H9 (cell line): ENCODE measurements around the gene TMEM120B. TPM values are rescaled to one million over a fixed set of nuclear protein-coding genes. Genes with fewer than 3 reads are reported as not detected.
A peak's percentile ranks its signal among the peaks of the same experiment; 100 is the strongest.

Experiments
- DNase-seq: peaks from one replicate; pipeline ENCODE4 v3.0.0-alpha.2; 2017
- H2AFZ ChIP-seq: one replicate; pipeline ENCODE4 v1.6.1; 2013; ENCODE audit warnings: mild to moderate bottlenecking, low read length, control low read depth, moderate library complexity
- H2AK5ac ChIP-seq: 2 replicates; pipeline ENCODE4 v1.6.1; 2013; ENCODE audit warnings: low read length, control low read depth, mixed read lengths; ENCODE audit not compliant: insufficient read length
- H2BK120ac ChIP-seq: one replicate; pipeline ENCODE4 v1.6.1; 2013; ENCODE audit warnings: low read depth, mild to moderate bottlenecking, low read length, control low read depth, inconsistent platforms; ENCODE audit not compliant: poor library complexity, severe bottlenecking
- H2BK12ac ChIP-seq: 2 replicates; pipeline ENCODE4 v1.6.1; 2013; ENCODE audit warnings: low read length, control low read depth, mixed read lengths, low read depth; ENCODE audit not compliant: insufficient read length
- H2BK15ac ChIP-seq: 2 replicates; pipeline ENCODE4 v1.6.1; 2013; ENCODE audit warnings: low read depth, low read length, control low read depth
- H2BK20ac ChIP-seq: one replicate; pipeline ENCODE4 v1.6.1; 2013; ENCODE audit warnings: low read depth, mild to moderate bottlenecking, low read length, control low read depth, inconsistent platforms; ENCODE audit not compliant: poor library complexity, severe bottlenecking
- H2BK5ac ChIP-seq: 2 replicates; pipeline ENCODE4 v1.6.1; 2013; ENCODE audit warnings: low read length, control low read depth, mixed read lengths; ENCODE audit not compliant: insufficient read length
- H3K14ac ChIP-seq: 2 replicates; pipeline ENCODE4 v1.6.1; 2013; ENCODE audit warnings: low read length, control low read depth; ENCODE audit not compliant: insufficient read depth
- H3K18ac ChIP-seq: 2 replicates; pipeline ENCODE4 v1.6.1; 2013; ENCODE audit warnings: low read depth, mild to moderate bottlenecking, mixed read lengths, low read length, control low read depth; ENCODE audit not compliant: insufficient read length
- H3K23ac ChIP-seq: 2 replicates; pipeline ENCODE4 v1.6.1; 2013; ENCODE audit warnings: low read length, control low read depth, mixed read lengths, low read depth; ENCODE audit not compliant: insufficient read length
- H3K23me2 ChIP-seq: 2 replicates; pipeline ENCODE4 v1.6.1; 2013; ENCODE audit warnings: low read depth, mild to moderate bottlenecking, mixed read lengths, low read length, control low read depth; ENCODE audit not compliant: insufficient read length, poor library complexity, severe bottlenecking
- H3K27ac ChIP-seq: 2 replicates; pipeline ENCODE4 v1.5.1; 2013; ENCODE audit warnings: low read length, control low read depth, mixed read lengths, low read depth; ENCODE audit not compliant: insufficient read length
- H3K27me3 ChIP-seq: 2 replicates; pipeline ENCODE4 v1.6.1; 2013; ENCODE audit warnings: low read length, control low read depth, inconsistent platforms; ENCODE audit not compliant: insufficient read depth
- H3K4ac ChIP-seq: 2 replicates; pipeline ENCODE4 v1.6.1; 2013; ENCODE audit warnings: low read depth, mild to moderate bottlenecking, control low read depth, inconsistent platforms, low read length, moderate library complexity
- H3K4me1 ChIP-seq: 2 replicates; pipeline ENCODE4 v1.6.1; 2013; ENCODE audit warnings: low read length, control low read depth, inconsistent platforms; ENCODE audit not compliant: insufficient read depth
- H3K4me2 ChIP-seq: 2 replicates; pipeline ENCODE4 v1.6.1; 2013; ENCODE audit warnings: low read length, control low read depth, mixed read lengths; ENCODE audit not compliant: insufficient read length, insufficient read depth
- H3K56ac ChIP-seq: 2 replicates; pipeline ENCODE4 v1.6.1; 2013; ENCODE audit warnings: low read depth, mild to moderate bottlenecking, mixed read lengths, low read length, control low read depth; ENCODE audit not compliant: insufficient read length
- H3K79me1 ChIP-seq: 2 replicates; pipeline ENCODE4 v1.6.1; 2013; ENCODE audit warnings: low read depth, mild to moderate bottlenecking, moderate library complexity, low read length, control low read depth, inconsistent platforms; ENCODE audit not compliant: insufficient read depth, poor library complexity, severe bottlenecking
- H3K79me2 ChIP-seq: 2 replicates; pipeline ENCODE4 v1.6.1; 2013; ENCODE audit warnings: low read length, control low read depth, inconsistent platforms; ENCODE audit not compliant: insufficient read depth
- H3K9ac ChIP-seq: 2 replicates; pipeline ENCODE4 v1.6.1; 2013; ENCODE audit warnings: low read length, control low read depth, mixed read lengths; ENCODE audit not compliant: insufficient read length; ENCODE audit errors: extremely low read depth
- H3K9me3 ChIP-seq: one replicate; pipeline ENCODE4 v1.6.1; 2013; ENCODE audit warnings: low read depth, low read length, inconsistent platforms; ENCODE audit not compliant: control insufficient read depth
- H3T11ph ChIP-seq: one replicate; pipeline ENCODE4 v1.6.1; 2013; ENCODE audit warnings: mild to moderate bottlenecking, low read length, control low read depth, inconsistent platforms
- H4K20me1 ChIP-seq: one replicate; pipeline ENCODE4 v1.6.1; 2013; ENCODE audit not compliant: control insufficient read depth, insufficient read length, insufficient read depth
- H4K5ac ChIP-seq: 2 replicates; pipeline ENCODE4 v1.6.1; 2013; ENCODE audit warnings: low read depth, mild to moderate bottlenecking, mixed read lengths, low read length, control low read depth; ENCODE audit not compliant: insufficient read length
- H4K8ac ChIP-seq: replicated peaks from 2 replicates; pipeline ENCODE4 v1.6.1; 2013; ENCODE audit warnings: low read length, control low read depth, mixed read lengths, low read depth; ENCODE audit not compliant: insufficient read length
- H4K91ac ChIP-seq: 2 replicates; pipeline ENCODE4 v1.6.1; 2013; ENCODE audit warnings: low read depth, mild to moderate bottlenecking, moderate library complexity, mixed read lengths, low read length, control low read depth; ENCODE audit not compliant: insufficient read length
- H3K27ac Mint-ChIP-seq, 3 experiments: 2 replicates in 2 of 3; 3 replicates in 1 of 3; pipeline ENCODE4 v1.8.0; 2020 to 2021; ENCODE audit warnings: mixed read lengths in 3 of 3, mild to moderate bottlenecking in 1 of 3, moderate library complexity in 1 of 3
- H3K27me3 Mint-ChIP-seq: 2 replicates; pipeline ENCODE4 v1.8.0; 2021; ENCODE audit warnings: low read depth, mild to moderate bottlenecking, moderate library complexity, mixed read lengths
- H3K36me3 Mint-ChIP-seq, 3 experiments: 2 replicates in 2 of 3; 3 replicates in 1 of 3; pipeline ENCODE4 v1.8.0; 2020 to 2021; ENCODE audit warnings: low read depth in 3 of 3, mixed read lengths in 3 of 3; ENCODE audit not compliant: insufficient read depth in 1 of 3
- H3K4me1 Mint-ChIP-seq, 2 experiments: 2 replicates each; pipeline ENCODE4 v1.8.0; 2020; ENCODE audit warnings: mixed read lengths in 2 of 2
- H3K4me3 Mint-ChIP-seq, 2 experiments: 2 replicates in 1 of 2; 3 replicates in 1 of 2; pipeline ENCODE4 v1.8.0; 2020 to 2021; ENCODE audit warnings: mild to moderate bottlenecking in 2 of 2, mixed read lengths in 2 of 2, moderate library complexity in 1 of 2
- H3K9me3 Mint-ChIP-seq, 2 experiments: 2 replicates in 1 of 2; 3 replicates in 1 of 2; pipeline ENCODE4 v1.8.0; 2020; ENCODE audit warnings: mild to moderate bottlenecking in 2 of 2, mixed read lengths in 2 of 2, moderate library complexity in 1 of 2
- WGBS: extraction: QIAGEN DNeasy Blood & Tissue Kit; methylation state at CpG from one replicate; pipeline ENCODE4 v1.1.7; 2013; ENCODE audit warnings: missing lambda C conversion rate, low lambda C conversion rate, mixed read lengths; ENCODE audit not compliant: insufficient read length; ENCODE audit errors: extremely low coverage; 5-methylcytosine and 5-hydroxymethylcytosine counted together
- total RNA-seq: library from RNA; stranded (reverse); gene quantifications from 2 replicates; pipeline ENCODE4 v1.2.1, GENCODE V29; 2021
- TF ChIP-seq, protein P1 (sequence below): fragments of 200-600 bp; sonication (generic); conservative IDR thresholded peaks from 3 replicates; pipeline ENCODE4 v1.8.0; 2021; ENCODE audit warnings: antibody characterized with exemption, mild to moderate bottlenecking

Gene TMEM120B
- total RNA-seq, 1 experiment from 2014 or later, result 25.8 TPM

DNA sequence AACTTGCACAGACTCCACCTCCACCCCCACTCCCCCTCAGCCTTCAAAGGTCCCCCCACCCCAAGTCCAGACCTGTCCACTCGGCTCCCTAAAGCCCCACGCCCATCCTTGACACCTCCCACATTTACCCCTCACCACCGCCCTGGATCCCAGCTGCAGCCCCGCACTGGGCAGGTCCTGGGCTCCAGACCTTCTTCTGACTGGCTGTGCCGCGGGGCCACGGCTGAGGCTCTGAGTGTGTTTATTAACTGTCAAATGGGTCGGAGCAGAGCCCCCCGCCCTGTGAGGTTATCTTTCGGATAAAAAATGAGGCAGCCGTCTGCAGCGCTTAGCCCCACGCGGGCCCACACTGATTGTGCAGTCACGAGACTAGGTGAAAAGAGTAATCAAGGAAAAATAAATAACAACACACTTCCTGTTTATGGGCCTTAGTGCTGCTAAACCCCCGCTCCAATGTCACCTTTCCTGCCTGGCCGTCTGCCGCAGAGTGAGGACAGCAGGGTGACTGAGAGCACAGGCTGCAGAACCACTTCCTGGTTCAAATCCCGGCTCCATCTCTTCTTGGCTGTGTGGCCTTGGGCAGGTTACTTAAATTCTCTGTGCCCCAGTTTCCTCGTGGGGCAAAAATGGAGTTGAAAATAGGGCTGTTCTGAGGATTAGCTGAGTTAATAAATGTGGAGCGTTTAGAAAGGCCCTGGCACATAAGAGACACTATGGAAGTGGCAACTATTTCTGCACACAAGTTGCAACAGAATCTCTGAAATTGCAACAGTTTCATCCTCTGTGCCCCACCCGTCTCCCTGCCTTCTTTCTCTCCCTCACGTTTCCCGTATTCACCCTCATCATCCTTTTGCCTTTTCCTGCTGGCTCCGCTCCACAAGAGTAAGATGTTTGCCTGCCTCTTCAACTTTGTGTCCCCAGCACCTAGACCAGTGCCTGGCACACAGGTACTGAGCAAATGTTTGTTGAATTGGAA is 100.7 kb downstream of the TMEM120B start:
- no peak overlapping the region for H2AFZ ChIP-seq

More for the DNA sequence above, 100.7 kb downstream of the TMEM120B start:
- H3K4me1 ChIP-seq, result no peaks in the 10 kb centered on the region
- no peaks in the 10 kb centered on the region for H4K20me1 ChIP-seq
- H4K8ac ChIP-seq, result no peak overlapping the region
- peaks cover 3% of the 10 kb centered on the region; the same call in 1 of the 2 replicates for H3K79me2 ChIP-seq
- DNase-seq, result no peak
- peaks cover 5% of the 10 kb centered on the region for H3K23me2 ChIP-seq
- no peak overlapping the region for H3K56ac ChIP-seq
- no peak overlapping the region for H2AK5ac ChIP-seq
- no peak overlapping the region for H2BK12ac ChIP-seq
- H2BK5ac ChIP-seq, result no peak overlapping the region
- no peak overlapping the region for H3K27ac ChIP-seq
- no peak overlapping the region for H2BK15ac ChIP-seq
- H3K27me3 ChIP-seq, result no peaks in the 10 kb centered on the region
- no peaks in the 10 kb centered on the region; a peak in 1 of 5 replicates for H3K9me3 Mint-ChIP-seq
- H3K4ac ChIP-seq, result no peak overlapping the region
- no peak overlapping the region for H4K91ac ChIP-seq
- H3K4me2 ChIP-seq, result peak overlapping the region; percentile 87
- peaks cover 23 to 73% (median 59%) of the 10 kb centered on the region in 3 experiments for H3K36me3 Mint-ChIP-seq
- no peak overlapping the region for H3K23ac ChIP-seq
- no peak overlapping the region for H3T11ph ChIP-seq
- no peak overlapping the region for H2BK20ac ChIP-seq
- WGBS, result no CpG with 5 or more reads among the region's 25 CpGs
- no peak overlapping the region for H4K5ac ChIP-seq
- H3K18ac ChIP-seq, result no peak overlapping the region
- H3K27me3 Mint-ChIP-seq, result no peaks in the 10 kb centered on the region
- H2BK120ac ChIP-seq, result no peak overlapping the region
- no peak overlapping the region for H3K14ac ChIP-seq
- peak overlapping the region; percentile 28 to 85 (median 59); a peak in 4 of 7 replicates for H3K27ac Mint-ChIP-seq
- peaks cover 2% of the 10 kb centered on the region for H3K79me1 ChIP-seq
- H3K9ac ChIP-seq, result no peak overlapping the region
- no peaks in the 10 kb centered on the region for H3K9me3 ChIP-seq
- TF ChIP-seq, protein P1, sequence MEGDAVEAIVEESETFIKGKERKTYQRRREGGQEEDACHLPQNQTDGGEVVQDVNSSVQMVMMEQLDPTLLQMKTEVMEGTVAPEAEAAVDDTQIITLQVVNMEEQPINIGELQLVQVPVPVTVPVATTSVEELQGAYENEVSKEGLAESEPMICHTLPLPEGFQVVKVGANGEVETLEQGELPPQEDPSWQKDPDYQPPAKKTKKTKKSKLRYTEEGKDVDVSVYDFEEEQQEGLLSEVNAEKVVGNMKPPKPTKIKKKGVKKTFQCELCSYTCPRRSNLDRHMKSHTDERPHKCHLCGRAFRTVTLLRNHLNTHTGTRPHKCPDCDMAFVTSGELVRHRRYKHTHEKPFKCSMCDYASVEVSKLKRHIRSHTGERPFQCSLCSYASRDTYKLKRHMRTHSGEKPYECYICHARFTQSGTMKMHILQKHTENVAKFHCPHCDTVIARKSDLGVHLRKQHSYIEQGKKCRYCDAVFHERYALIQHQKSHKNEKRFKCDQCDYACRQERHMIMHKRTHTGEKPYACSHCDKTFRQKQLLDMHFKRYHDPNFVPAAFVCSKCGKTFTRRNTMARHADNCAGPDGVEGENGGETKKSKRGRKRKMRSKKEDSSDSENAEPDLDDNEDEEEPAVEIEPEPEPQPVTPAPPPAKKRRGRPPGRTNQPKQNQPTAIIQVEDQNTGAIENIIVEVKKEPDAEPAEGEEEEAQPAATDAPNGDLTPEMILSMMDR, result no peak
- peak overlapping the region; percentile 79 to 86 for H3K4me3 Mint-ChIP-seq
- H3K4me1 Mint-ChIP-seq, result peaks cover 21 to 26% of the 10 kb centered on the region in 2 experiments
